CD4-positive, alpha-beta T cell (primary cell): ENCODE data around the gene SETD3. TPM values are rescaled to one million over a fixed set of nuclear protein-coding genes. Genes with fewer than 3 reads are reported as not detected.
A peak's percentile ranks its signal among the peaks of the same experiment; 100 is the strongest.

Source experiments
- ATAC-seq: fragments of 200-7000 bp; cut with Tn5 transposase; one replicate; pipeline ENCODE4 v1.10.0; 2022; ENCODE audit warnings: mild to moderate bottlenecking; ENCODE audit not compliant: poor library complexity
- CTCF ChIA-PET: fragments of 350-600 bp; sonication (Branson Sonifier 250); formaldehyde crosslinking; loops from one replicate; lab custom pipeline; 2021; ENCODE audit warnings: antibody characterized with exemption, inconsistent platforms; lab: Charles Lee
- POLR2A ChIA-PET: fragments of 350-600 bp; sonication (Branson Sonifier 250); formaldehyde crosslinking; loops from one replicate; lab custom pipeline; 2021; ENCODE audit warnings: antibody characterized with exemption, inconsistent platforms; lab: Charles Lee
- DNase-seq, 14 experiments: peaks; one replicate each; pipeline ENCODE4 v3.0.0-alpha.2; 2013 to 2020; ENCODE audit warnings: mixed read lengths in 2 of 14
- H3K27ac ChIP-seq, 2 donors: one replicate each; pipeline versions ENCODE4 v1.5.1 to v1.7.0; 2013; ENCODE audit warnings: low read length in 2 of 2, low read depth in 1 of 2, mild to moderate bottlenecking in 1 of 2
- H3K27me3 ChIP-seq, 2 experiments: 1 replicate in 1 of 2; 2 replicates in 1 of 2; pipeline versions ENCODE4 v1.6.1 to v1.7.0; 2013; ENCODE audit warnings: low read length in 2 of 2, control low read depth in 1 of 2, mild to moderate bottlenecking in 1 of 2, moderate library complexity in 1 of 2; ENCODE audit not compliant: insufficient read depth in 2 of 2, control insufficient read depth in 1 of 2
- H3K36me3 ChIP-seq: one replicate; pipeline ENCODE4 v1.6.1; 2013; ENCODE audit warnings: low read length, control low read depth; ENCODE audit not compliant: insufficient read depth
- H3K4me1 ChIP-seq: one replicate; pipeline ENCODE4 v1.6.1; 2013; ENCODE audit warnings: low read length, control low read depth; ENCODE audit not compliant: insufficient read depth
- H3K4me3 ChIP-seq: one replicate; pipeline ENCODE4 v1.5.1; 2013; ENCODE audit warnings: mild to moderate bottlenecking, low read length, moderate library complexity
- H3K9me3 ChIP-seq, 2 experiments: 1 replicate in 1 of 2; 2 replicates in 1 of 2; pipeline versions ENCODE4 v1.6.1 to v1.7.0; 2013; ENCODE audit warnings: low read length in 2 of 2, mild to moderate bottlenecking in 2 of 2, control low read depth in 1 of 2, moderate library complexity in 1 of 2; ENCODE audit not compliant: control insufficient read depth in 1 of 2, insufficient read depth in 1 of 2
- H3K27ac Mint-ChIP-seq: one replicate; pipeline ENCODE4 v1.8.0; 2020; ENCODE audit warnings: mixed read lengths
- H3K27me3 Mint-ChIP-seq: one replicate; pipeline ENCODE4 v1.8.0; 2021; ENCODE audit warnings: mixed read lengths
- H3K36me3 Mint-ChIP-seq: one replicate; pipeline ENCODE4 v1.8.0; 2021; ENCODE audit warnings: low read depth, mixed read lengths
- H3K4me1 Mint-ChIP-seq: one replicate; pipeline ENCODE4 v1.8.0; 2021; ENCODE audit warnings: low read depth, mixed read lengths
- H3K4me3 Mint-ChIP-seq: one replicate; pipeline ENCODE4 v1.8.0; 2020; ENCODE audit warnings: mild to moderate bottlenecking, mixed read lengths
- H3K9me3 Mint-ChIP-seq: one replicate; pipeline ENCODE4 v1.8.0; 2020; ENCODE audit warnings: mixed read lengths
- CTCF ChIP-seq: fragments of 200-600 bp; IDR thresholded peaks from one replicate; pipeline ENCODE4 v1.8.0; 2022; ENCODE audit warnings: antibody characterized with exemption, mild to moderate bottlenecking
- intact Hi-C, 2 experiments: fragments of 100-400 bp; cut with DNase I in 1 of 2; cut with micrococcal nuclease in 1 of 2; formaldehyde crosslinking; loops; one replicate each; pipeline versions ENCODE4 v1.15.1 to v1.9.0; 2023 to 2025; cut with DNase I, micrococcal nuclease
- total RNA-seq, 174 experiments: library from RNA in 2 of 174; stranded (reverse) in 2 of 174; gene quantifications; one replicate each; pipeline ENCODE4 v1.2.3 and lab custom pipeline; 2021 to 2026

SETD3 gene
- total RNA-seq, 2 experiments from 2014 or later, result 46.1 to 51.4 TPM

GRCh38 chr14:99518441-99519346, 38.0 kb upstream of the SETD3 start:
- intact Hi-C loops, result loop anchor here (1.0 to 5.0 kb wide), 6 partner anchors 111 to 429 kb away; partner anchors contain the start of gene EML1 (in 1 of the 2)
- no peaks in the 10 kb centered on the region for H3K27me3 ChIP-seq
- no peak overlapping the region for H3K27ac ChIP-seq
- H3K4me1 ChIP-seq, result peaks cover 8% of the 10 kb centered on the region
- ATAC-seq, result peak; percentile 92
- no peaks in the 10 kb centered on the region for H3K27me3 Mint-ChIP-seq
- peak; percentile 72 to 90 (median 80) for DNase-seq
- H3K36me3 ChIP-seq, result peaks cover 8% of the 10 kb centered on the region
- TF ChIP-seq CTCF, result peak; percentile 97
- CTCF ChIA-PET, result interaction anchor here (1.0 kb wide), 1 partner anchor 110 kb away, joined by 4 read pairs; no protein-coding TSS in a partner anchor
- no peaks in the 10 kb centered on the region for H3K9me3 Mint-ChIP-seq
- peaks cover 5% of the 10 kb centered on the region for H3K36me3 Mint-ChIP-seq
- H3K4me3 Mint-ChIP-seq, result no peak overlapping the region
- no peak overlapping the region for H3K4me3 ChIP-seq
- H3K4me1 Mint-ChIP-seq, result no peaks in the 10 kb centered on the region
- POLR2A ChIA-PET, result no interaction called here
- H3K27ac Mint-ChIP-seq, result no peak overlapping the region
- no peaks in the 10 kb centered on the region for H3K9me3 ChIP-seq

DNA sequence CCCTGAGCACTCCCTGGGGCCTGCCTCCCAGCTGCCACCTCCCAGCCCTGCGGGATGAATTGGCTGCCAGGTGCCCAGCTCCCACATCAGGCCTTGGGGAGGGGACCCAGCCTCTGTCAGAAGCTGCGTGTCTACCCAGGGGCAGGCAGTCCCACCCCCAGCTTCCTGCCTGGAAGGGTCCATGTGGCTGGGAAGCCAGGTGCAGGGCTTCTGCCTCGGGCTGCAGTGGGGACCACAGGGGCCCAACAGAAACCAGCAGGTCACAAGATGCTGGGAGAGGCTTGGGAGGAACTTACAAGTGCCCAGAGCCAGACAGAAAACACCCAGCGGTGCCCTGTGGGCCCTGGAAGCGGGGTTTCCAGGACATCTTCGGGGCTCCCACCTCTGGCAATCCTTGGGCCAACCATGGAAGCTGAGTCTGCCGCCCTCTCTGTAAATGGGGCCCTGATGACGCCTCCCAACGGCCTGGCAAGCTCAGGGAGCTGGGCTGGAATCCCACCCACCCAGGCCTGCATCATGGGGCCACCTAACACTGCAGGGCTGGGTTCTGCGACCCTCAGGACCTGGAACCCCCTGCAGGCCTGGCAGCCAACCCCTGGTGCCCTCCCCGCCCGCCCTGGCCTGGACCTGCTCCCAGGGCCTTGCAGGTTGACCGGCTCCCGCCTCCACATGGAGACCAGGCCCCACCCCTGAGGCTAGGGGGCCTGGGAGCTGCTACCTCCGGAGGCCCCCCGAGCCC, 37.2 kb upstream of the SETD3 start:
- H3K27ac ChIP-seq, result no peak overlapping the region
- Mint-ChIP-seq H3K27ac (no peak overlapping the region), H3K36me3 (peaks cover 13% of the 10 kb centered on the region), H3K4me1 (no peaks in the 10 kb centered on the region), H3K4me3 (no peak overlapping the region), H3K9me3 (no peaks in the 10 kb centered on the region), H3K27me3 (no peaks in the 10 kb centered on the region)
- ATAC-seq, result no peak
- H3K36me3 ChIP-seq, result peaks cover 13% of the 10 kb centered on the region
- H3K4me1 ChIP-seq, result peaks cover 8% of the 10 kb centered on the region
- no peaks in the 10 kb centered on the region for H3K27me3 ChIP-seq
- DNase-seq, result peak in 1 of 14 experiments; percentile 2
- POLR2A ChIA-PET, result no interaction called here
- H3K4me3 ChIP-seq, result no peak overlapping the region
- CTCF ChIA-PET, result interaction anchor here (1.0 kb wide), 1 partner anchor 110 kb away, joined by 4 read pairs; no protein-coding TSS in a partner anchor
- H3K9me3 ChIP-seq, result no peaks in the 10 kb centered on the region
- TF ChIP-seq CTCF, result no peak
- intact Hi-C loops, result loop anchor here (1.0 to 5.0 kb wide), 6 partner anchors 111 to 429 kb away; partner anchors contain the start of gene EML1 (in 1 of the 2)

DNA sequence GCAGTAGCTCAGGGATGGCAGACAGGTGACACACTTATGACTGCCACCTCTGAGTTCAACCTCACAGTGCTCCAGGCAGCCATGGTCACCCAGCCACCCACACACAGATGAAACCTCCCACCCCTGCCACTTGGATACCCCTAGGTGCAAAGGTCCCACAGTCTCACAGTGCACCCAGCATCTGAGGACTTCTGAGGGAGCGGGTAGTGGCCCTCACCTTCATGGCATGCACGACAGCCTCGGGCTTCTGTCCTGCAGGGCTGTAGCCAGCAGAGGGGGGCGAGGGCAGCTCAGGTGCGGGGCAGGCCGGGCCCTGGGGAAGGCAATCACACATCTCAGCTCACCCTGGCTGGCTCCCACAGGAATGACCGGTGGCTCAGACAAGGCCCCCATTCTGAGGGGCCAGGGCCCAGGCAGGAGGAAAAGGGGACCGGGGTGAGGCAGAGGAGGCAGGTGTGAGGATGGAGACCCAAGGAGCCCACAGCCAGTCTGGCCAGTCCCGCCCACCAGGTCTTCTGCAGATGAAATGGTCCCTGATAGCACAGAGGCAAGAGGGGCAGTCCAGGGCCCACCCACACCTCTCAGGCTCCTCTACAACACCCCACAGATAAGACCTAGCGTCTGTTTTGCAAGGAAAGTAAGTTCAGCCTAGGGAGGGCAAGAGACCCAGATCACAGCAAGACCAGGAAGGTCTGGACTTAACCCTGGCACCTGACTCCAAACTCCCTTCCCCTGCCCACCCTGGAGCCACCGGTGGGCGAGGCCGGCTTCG, 36.4 kb upstream of the SETD3 start:
- POLR2A ChIA-PET, result no interaction called here
- intact Hi-C loops, result loop anchor here in 1 of 2 experiments (5.0 kb wide), 3 partner anchors 170 to 430 kb away; partner anchors contain the start of gene EML1
- ATAC-seq, result no peak
- Histone ChIP-seq H3K4me3 (no peak overlapping the region), H3K27me3 (no peaks in the 10 kb centered on the region), H3K36me3 (peaks cover 18% of the 10 kb centered on the region), H3K27ac (no peak overlapping the region), H3K9me3 (no peaks in the 10 kb centered on the region), H3K4me1 (peaks cover 8% of the 10 kb centered on the region)
- H3K4me3 Mint-ChIP-seq, result no peak overlapping the region
- H3K27me3 Mint-ChIP-seq, result no peaks in the 10 kb centered on the region
- CTCF ChIA-PET, result interaction anchor here (1.0 kb wide), 1 partner anchor 111 kb away, joined by 4 read pairs; no protein-coding TSS in a partner anchor
- no peak for TF ChIP-seq CTCF
- no peak overlapping the region for H3K27ac Mint-ChIP-seq
- peak in 1 of 14 experiments; percentile 28 for DNase-seq
- H3K4me1 Mint-ChIP-seq, result no peaks in the 10 kb centered on the region
- no peaks in the 10 kb centered on the region for H3K9me3 Mint-ChIP-seq
- peaks cover 15% of the 10 kb centered on the region for H3K36me3 Mint-ChIP-seq
